ENCODE results near the gene TEKTIP1.

DNA sequence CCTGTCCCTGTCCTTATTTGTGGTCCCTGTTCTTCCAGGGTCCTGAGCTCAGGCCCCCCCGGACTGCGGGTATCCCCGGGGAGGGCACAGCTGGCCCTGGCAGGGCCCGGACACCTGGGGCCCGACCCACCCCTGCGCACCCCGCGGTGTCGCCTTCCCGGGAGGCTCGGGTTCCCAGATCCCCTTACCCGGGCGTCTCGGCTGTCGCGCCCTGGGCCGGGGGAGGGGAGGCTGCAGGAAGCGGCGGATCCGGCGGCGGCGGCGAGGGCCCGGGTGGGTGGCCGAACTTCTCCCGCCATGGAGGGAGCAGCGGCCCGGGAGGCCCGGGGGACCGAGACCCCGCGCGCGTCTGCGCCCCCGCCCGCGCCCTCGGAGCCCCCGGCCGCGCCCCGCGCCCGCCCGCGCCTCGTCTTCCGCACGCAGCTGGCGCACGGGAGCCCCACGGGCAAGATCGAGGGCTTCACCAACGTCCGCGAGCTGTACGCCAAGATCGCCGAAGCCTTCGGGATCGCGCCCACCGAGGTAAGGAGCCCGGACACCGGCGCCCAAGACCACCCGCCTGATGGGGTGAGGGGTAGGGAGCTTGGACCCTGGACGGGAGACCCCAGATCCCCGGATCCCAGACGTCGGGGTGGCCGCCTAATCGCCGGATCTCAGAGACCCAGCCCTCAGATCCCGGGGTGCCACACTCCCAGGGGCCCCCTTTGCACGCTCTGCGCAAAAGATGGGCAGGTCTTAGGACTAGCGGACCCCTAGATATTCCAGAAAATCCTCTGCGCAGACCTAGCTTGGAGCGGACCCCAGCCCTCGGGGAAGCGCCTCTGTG, 46.5 kb downstream of the TEKTIP1 start, which contains the start of gene GIPC3:
- TF ChIP-seq, protein P1, sequence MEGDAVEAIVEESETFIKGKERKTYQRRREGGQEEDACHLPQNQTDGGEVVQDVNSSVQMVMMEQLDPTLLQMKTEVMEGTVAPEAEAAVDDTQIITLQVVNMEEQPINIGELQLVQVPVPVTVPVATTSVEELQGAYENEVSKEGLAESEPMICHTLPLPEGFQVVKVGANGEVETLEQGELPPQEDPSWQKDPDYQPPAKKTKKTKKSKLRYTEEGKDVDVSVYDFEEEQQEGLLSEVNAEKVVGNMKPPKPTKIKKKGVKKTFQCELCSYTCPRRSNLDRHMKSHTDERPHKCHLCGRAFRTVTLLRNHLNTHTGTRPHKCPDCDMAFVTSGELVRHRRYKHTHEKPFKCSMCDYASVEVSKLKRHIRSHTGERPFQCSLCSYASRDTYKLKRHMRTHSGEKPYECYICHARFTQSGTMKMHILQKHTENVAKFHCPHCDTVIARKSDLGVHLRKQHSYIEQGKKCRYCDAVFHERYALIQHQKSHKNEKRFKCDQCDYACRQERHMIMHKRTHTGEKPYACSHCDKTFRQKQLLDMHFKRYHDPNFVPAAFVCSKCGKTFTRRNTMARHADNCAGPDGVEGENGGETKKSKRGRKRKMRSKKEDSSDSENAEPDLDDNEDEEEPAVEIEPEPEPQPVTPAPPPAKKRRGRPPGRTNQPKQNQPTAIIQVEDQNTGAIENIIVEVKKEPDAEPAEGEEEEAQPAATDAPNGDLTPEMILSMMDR (conservative IDR thresholded peaks at IDR 0.05; ENCODE audit: low read length): no peak
- TF ChIP-seq EZH2phosphoT487 (IDR thresholded peaks at IDR 0.05; ENCODE audit: borderline replicate concordance): no peak
